H9 (cell line): ENCODE results near the gene PAMR1. TPM values are rescaled to one million over a fixed set of nuclear protein-coding genes. Genes with fewer than 3 reads are reported as not detected.

Experiments
- DNase-seq: peaks from one replicate; pipeline ENCODE4 v3.0.0-alpha.2; 2017
- H2AFZ ChIP-seq: one replicate; pipeline ENCODE4 v1.6.1; 2013; ENCODE audit warnings: mild to moderate bottlenecking, low read length, control low read depth, moderate library complexity
- H2AK5ac ChIP-seq: 2 replicates; pipeline ENCODE4 v1.6.1; 2013; ENCODE audit warnings: low read length, control low read depth, mixed read lengths; ENCODE audit not compliant: insufficient read length
- H2BK120ac ChIP-seq: one replicate; pipeline ENCODE4 v1.6.1; 2013; ENCODE audit warnings: low read depth, mild to moderate bottlenecking, low read length, control low read depth, inconsistent platforms; ENCODE audit not compliant: poor library complexity, severe bottlenecking
- H2BK12ac ChIP-seq: 2 replicates; pipeline ENCODE4 v1.6.1; 2013; ENCODE audit warnings: low read length, control low read depth, mixed read lengths, low read depth; ENCODE audit not compliant: insufficient read length
- H2BK15ac ChIP-seq: 2 replicates; pipeline ENCODE4 v1.6.1; 2013; ENCODE audit warnings: low read depth, low read length, control low read depth
- H2BK20ac ChIP-seq: one replicate; pipeline ENCODE4 v1.6.1; 2013; ENCODE audit warnings: low read depth, mild to moderate bottlenecking, low read length, control low read depth, inconsistent platforms; ENCODE audit not compliant: poor library complexity, severe bottlenecking
- H2BK5ac ChIP-seq: 2 replicates; pipeline ENCODE4 v1.6.1; 2013; ENCODE audit warnings: low read length, control low read depth, mixed read lengths; ENCODE audit not compliant: insufficient read length
- H3K14ac ChIP-seq: 2 replicates; pipeline ENCODE4 v1.6.1; 2013; ENCODE audit warnings: low read length, control low read depth; ENCODE audit not compliant: insufficient read depth
- H3K18ac ChIP-seq: 2 replicates; pipeline ENCODE4 v1.6.1; 2013; ENCODE audit warnings: low read depth, mild to moderate bottlenecking, mixed read lengths, low read length, control low read depth; ENCODE audit not compliant: insufficient read length
- H3K23ac ChIP-seq: 2 replicates; pipeline ENCODE4 v1.6.1; 2013; ENCODE audit warnings: low read length, control low read depth, mixed read lengths, low read depth; ENCODE audit not compliant: insufficient read length
- H3K23me2 ChIP-seq: 2 replicates; pipeline ENCODE4 v1.6.1; 2013; ENCODE audit warnings: low read depth, mild to moderate bottlenecking, mixed read lengths, low read length, control low read depth; ENCODE audit not compliant: insufficient read length, poor library complexity, severe bottlenecking
- H3K27ac ChIP-seq: 2 replicates; pipeline ENCODE4 v1.5.1; 2013; ENCODE audit warnings: low read length, control low read depth, mixed read lengths, low read depth; ENCODE audit not compliant: insufficient read length
- H3K27me3 ChIP-seq: 2 replicates; pipeline ENCODE4 v1.6.1; 2013; ENCODE audit warnings: low read length, control low read depth, inconsistent platforms; ENCODE audit not compliant: insufficient read depth
- H3K4ac ChIP-seq: 2 replicates; pipeline ENCODE4 v1.6.1; 2013; ENCODE audit warnings: low read depth, mild to moderate bottlenecking, control low read depth, inconsistent platforms, low read length, moderate library complexity
- H3K4me1 ChIP-seq: 2 replicates; pipeline ENCODE4 v1.6.1; 2013; ENCODE audit warnings: low read length, control low read depth, inconsistent platforms; ENCODE audit not compliant: insufficient read depth
- H3K4me2 ChIP-seq: 2 replicates; pipeline ENCODE4 v1.6.1; 2013; ENCODE audit warnings: low read length, control low read depth, mixed read lengths; ENCODE audit not compliant: insufficient read length, insufficient read depth
- H3K56ac ChIP-seq: 2 replicates; pipeline ENCODE4 v1.6.1; 2013; ENCODE audit warnings: low read depth, mild to moderate bottlenecking, mixed read lengths, low read length, control low read depth; ENCODE audit not compliant: insufficient read length
- H3K79me1 ChIP-seq: 2 replicates; pipeline ENCODE4 v1.6.1; 2013; ENCODE audit warnings: low read depth, mild to moderate bottlenecking, moderate library complexity, low read length, control low read depth, inconsistent platforms; ENCODE audit not compliant: insufficient read depth, poor library complexity, severe bottlenecking
- H3K79me2 ChIP-seq: 2 replicates; pipeline ENCODE4 v1.6.1; 2013; ENCODE audit warnings: low read length, control low read depth, inconsistent platforms; ENCODE audit not compliant: insufficient read depth
- H3K9ac ChIP-seq: 2 replicates; pipeline ENCODE4 v1.6.1; 2013; ENCODE audit warnings: low read length, control low read depth, mixed read lengths; ENCODE audit not compliant: insufficient read length; ENCODE audit errors: extremely low read depth
- H3K9me3 ChIP-seq: one replicate; pipeline ENCODE4 v1.6.1; 2013; ENCODE audit warnings: low read depth, low read length, inconsistent platforms; ENCODE audit not compliant: control insufficient read depth
- H3T11ph ChIP-seq: one replicate; pipeline ENCODE4 v1.6.1; 2013; ENCODE audit warnings: mild to moderate bottlenecking, low read length, control low read depth, inconsistent platforms
- H4K20me1 ChIP-seq: one replicate; pipeline ENCODE4 v1.6.1; 2013; ENCODE audit not compliant: control insufficient read depth, insufficient read length, insufficient read depth
- H4K5ac ChIP-seq: 2 replicates; pipeline ENCODE4 v1.6.1; 2013; ENCODE audit warnings: low read depth, mild to moderate bottlenecking, mixed read lengths, low read length, control low read depth; ENCODE audit not compliant: insufficient read length
- H4K8ac ChIP-seq: replicated peaks from 2 replicates; pipeline ENCODE4 v1.6.1; 2013; ENCODE audit warnings: low read length, control low read depth, mixed read lengths, low read depth; ENCODE audit not compliant: insufficient read length
- H4K91ac ChIP-seq: 2 replicates; pipeline ENCODE4 v1.6.1; 2013; ENCODE audit warnings: low read depth, mild to moderate bottlenecking, moderate library complexity, mixed read lengths, low read length, control low read depth; ENCODE audit not compliant: insufficient read length
- H3K27ac Mint-ChIP-seq, 3 experiments: 2 replicates in 2 of 3; 3 replicates in 1 of 3; pipeline ENCODE4 v1.8.0; 2020 to 2021; ENCODE audit warnings: mixed read lengths in 3 of 3, mild to moderate bottlenecking in 1 of 3, moderate library complexity in 1 of 3
- H3K27me3 Mint-ChIP-seq: 2 replicates; pipeline ENCODE4 v1.8.0; 2021; ENCODE audit warnings: low read depth, mild to moderate bottlenecking, moderate library complexity, mixed read lengths
- H3K36me3 Mint-ChIP-seq, 3 experiments: 2 replicates in 2 of 3; 3 replicates in 1 of 3; pipeline ENCODE4 v1.8.0; 2020 to 2021; ENCODE audit warnings: low read depth in 3 of 3, mixed read lengths in 3 of 3; ENCODE audit not compliant: insufficient read depth in 1 of 3
- H3K4me1 Mint-ChIP-seq, 2 experiments: 2 replicates each; pipeline ENCODE4 v1.8.0; 2020; ENCODE audit warnings: mixed read lengths in 2 of 2
- H3K4me3 Mint-ChIP-seq, 2 experiments: 2 replicates in 1 of 2; 3 replicates in 1 of 2; pipeline ENCODE4 v1.8.0; 2020 to 2021; ENCODE audit warnings: mild to moderate bottlenecking in 2 of 2, mixed read lengths in 2 of 2, moderate library complexity in 1 of 2
- H3K9me3 Mint-ChIP-seq, 2 experiments: 2 replicates in 1 of 2; 3 replicates in 1 of 2; pipeline ENCODE4 v1.8.0; 2020; ENCODE audit warnings: mild to moderate bottlenecking in 2 of 2, mixed read lengths in 2 of 2, moderate library complexity in 1 of 2
- WGBS: extraction: QIAGEN DNeasy Blood & Tissue Kit; methylation state at CpG from one replicate; pipeline ENCODE4 v1.1.7; 2013; ENCODE audit warnings: missing lambda C conversion rate, low lambda C conversion rate, mixed read lengths; ENCODE audit not compliant: insufficient read length; ENCODE audit errors: extremely low coverage; 5-methylcytosine and 5-hydroxymethylcytosine counted together
- total RNA-seq: library from RNA; stranded (reverse); gene quantifications from 2 replicates; pipeline ENCODE4 v1.2.1, GENCODE V29; 2021
- TF ChIP-seq, protein P1 (sequence below): fragments of 200-600 bp; sonication (generic); conservative IDR thresholded peaks from 3 replicates; pipeline ENCODE4 v1.8.0; 2021; ENCODE audit warnings: antibody characterized with exemption, mild to moderate bottlenecking

Gene PAMR1
- total RNA-seq, 1 experiment from 2014 or later, result 2.4 TPM

GRCh38 chr11:35536470-35536869 is 11.1 kb upstream of the PAMR1 start:
- H3T11ph ChIP-seq, result no peak overlapping the region
- no peak overlapping the region for H2BK12ac ChIP-seq
- H3K79me1 ChIP-seq, result no peaks in the 10 kb centered on the region
- H3K23ac ChIP-seq, result no peak overlapping the region
- no peak overlapping the region for H4K8ac ChIP-seq
- no peak overlapping the region for H3K4ac ChIP-seq
- no peaks in the 10 kb centered on the region for H3K79me2 ChIP-seq
- no CpG with 5 or more reads among the region's 7 CpGs for WGBS
- H2BK120ac ChIP-seq, result no peak overlapping the region
- no peak overlapping the region for H3K56ac ChIP-seq
- no peaks in the 10 kb centered on the region for H3K23me2 ChIP-seq
- no peaks in the 10 kb centered on the region for H4K20me1 ChIP-seq
- Mint-ChIP-seq H3K36me3 (no peaks in the 10 kb centered on the region), H3K4me1 (peaks cover 23 to 24% of the 10 kb centered on the region in 2 experiments), H3K27me3 (peaks cover 26% of the 10 kb centered on the region), H3K27ac (no peak overlapping the region), H3K9me3 (no peaks in the 10 kb centered on the region; a peak in 1 of 5 replicates), H3K4me3 (no peak overlapping the region)
- H2BK5ac ChIP-seq, result no peak overlapping the region
- H3K27ac ChIP-seq, result no peak overlapping the region
- no peaks in the 10 kb centered on the region for H3K27me3 ChIP-seq
- no peaks in the 10 kb centered on the region for H3K9me3 ChIP-seq
- H2AFZ ChIP-seq, result no peak overlapping the region
- H3K14ac ChIP-seq, result no peak overlapping the region
- no peak overlapping the region for H2AK5ac ChIP-seq
- no peak overlapping the region for H2BK15ac ChIP-seq
- no peak overlapping the region for H4K91ac ChIP-seq
- no peak overlapping the region for H3K4me2 ChIP-seq
- no peaks in the 10 kb centered on the region for H3K4me1 ChIP-seq
- no peak overlapping the region for H3K18ac ChIP-seq
- DNase-seq, result no peak
- H2BK20ac ChIP-seq, result no peak overlapping the region
- H4K5ac ChIP-seq, result no peak overlapping the region
- TF ChIP-seq, protein P1, sequence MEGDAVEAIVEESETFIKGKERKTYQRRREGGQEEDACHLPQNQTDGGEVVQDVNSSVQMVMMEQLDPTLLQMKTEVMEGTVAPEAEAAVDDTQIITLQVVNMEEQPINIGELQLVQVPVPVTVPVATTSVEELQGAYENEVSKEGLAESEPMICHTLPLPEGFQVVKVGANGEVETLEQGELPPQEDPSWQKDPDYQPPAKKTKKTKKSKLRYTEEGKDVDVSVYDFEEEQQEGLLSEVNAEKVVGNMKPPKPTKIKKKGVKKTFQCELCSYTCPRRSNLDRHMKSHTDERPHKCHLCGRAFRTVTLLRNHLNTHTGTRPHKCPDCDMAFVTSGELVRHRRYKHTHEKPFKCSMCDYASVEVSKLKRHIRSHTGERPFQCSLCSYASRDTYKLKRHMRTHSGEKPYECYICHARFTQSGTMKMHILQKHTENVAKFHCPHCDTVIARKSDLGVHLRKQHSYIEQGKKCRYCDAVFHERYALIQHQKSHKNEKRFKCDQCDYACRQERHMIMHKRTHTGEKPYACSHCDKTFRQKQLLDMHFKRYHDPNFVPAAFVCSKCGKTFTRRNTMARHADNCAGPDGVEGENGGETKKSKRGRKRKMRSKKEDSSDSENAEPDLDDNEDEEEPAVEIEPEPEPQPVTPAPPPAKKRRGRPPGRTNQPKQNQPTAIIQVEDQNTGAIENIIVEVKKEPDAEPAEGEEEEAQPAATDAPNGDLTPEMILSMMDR, result no peak
- no peak overlapping the region for H3K9ac ChIP-seq
